ENCODE data around the gene RORC.
"Not testable (repeated sequence)": the region's sequence is repeated elsewhere in the genome, so short reads cannot be mapped to it uniquely, and the experiment has no call there.

RORC gene

DNA sequence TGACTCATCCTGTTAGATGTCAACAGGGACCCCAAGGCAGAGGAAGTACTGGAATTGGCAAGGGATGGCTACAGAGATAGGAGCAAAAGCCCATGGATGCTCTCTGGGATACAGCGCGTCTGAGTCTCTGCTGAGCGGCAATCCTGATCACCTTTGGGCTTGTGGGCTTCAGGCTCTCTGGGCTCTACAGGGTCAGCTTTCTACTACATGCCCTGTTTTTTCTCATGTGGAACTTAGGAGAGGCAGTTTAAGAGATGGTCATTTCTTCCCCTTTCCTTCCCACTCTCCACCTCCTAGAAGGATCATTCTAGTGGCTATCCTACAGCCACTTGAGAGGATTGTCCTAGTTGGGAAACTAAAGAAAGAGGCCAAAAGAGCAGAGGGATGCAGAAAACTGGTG is 27.7 kb downstream of the RORC start:
- DNase-seq = no peak

GRCh38 chr1:151803164-151803563 is 28.4 kb downstream of the RORC start:
- DNase-seq = no peak

DNA sequence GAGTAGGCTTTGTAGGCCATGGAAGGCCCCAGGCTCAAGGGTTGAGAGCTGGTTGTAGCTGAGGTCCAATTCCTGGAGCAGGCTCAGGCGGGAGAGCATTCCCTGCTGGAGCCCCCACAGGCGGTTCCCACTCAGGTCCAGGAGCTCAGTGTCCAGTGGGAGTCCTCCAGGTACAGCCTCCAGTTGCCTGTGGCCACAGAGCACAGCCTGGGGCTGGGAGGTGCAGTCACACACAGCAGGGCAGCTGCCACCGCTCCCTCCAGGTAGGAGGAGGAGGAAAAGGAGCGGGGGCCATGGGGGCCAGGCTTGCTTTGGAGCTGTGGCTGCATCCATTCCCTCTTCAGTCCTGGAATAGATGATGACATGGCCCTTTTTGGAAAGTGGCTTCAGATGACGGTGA is 29.2 kb downstream of the RORC start:
- DNase-seq = no peak

DNA sequence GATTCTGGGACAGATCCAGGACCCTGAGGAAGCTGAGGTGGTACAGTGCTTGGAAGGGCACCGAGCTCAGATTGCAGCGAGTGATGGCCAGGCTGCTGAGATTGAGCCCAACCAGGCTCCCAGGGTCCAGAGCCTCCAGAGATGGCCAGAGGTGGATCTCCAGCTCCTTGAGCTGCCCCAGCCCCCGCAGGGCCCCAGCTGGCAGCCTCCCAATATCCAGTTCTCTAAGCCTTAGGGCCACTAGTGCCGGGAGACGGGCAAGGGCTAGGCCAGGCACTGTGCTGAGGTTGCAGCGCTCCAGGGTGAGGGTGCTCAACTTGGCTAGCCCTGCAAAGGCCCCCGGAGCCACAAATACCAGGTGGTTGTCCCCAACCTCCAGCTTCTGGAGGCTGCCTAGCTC is 29.8 kb downstream of the RORC start:
- no peak for DNase-seq

DNA sequence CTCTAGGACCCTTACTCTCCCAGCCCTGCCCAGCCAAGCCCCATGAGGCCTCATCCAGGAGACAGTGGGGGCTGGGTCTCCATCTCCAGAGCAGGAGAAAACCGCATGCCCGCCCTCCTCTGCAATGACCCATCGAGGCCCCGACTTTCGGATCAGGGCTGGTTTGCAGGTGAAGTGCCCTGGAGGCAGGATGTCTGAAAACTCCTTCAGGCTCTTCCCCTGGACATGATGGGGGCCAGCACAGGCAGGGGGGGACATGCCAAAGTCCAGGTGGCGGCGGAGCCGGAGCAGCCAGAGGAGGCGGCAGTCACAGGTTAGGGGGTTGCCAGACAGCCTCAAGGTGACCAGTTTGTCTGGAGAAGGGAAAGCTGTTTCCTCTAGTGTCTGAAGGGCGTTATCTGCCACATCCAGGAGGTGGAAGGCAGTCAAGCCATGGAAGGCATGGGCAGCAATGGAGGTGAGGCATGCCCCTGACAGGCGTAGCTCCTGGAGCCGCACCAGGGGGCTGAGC is 30.2 kb downstream of the RORC start:
- no peak for DNase-seq

DNA sequence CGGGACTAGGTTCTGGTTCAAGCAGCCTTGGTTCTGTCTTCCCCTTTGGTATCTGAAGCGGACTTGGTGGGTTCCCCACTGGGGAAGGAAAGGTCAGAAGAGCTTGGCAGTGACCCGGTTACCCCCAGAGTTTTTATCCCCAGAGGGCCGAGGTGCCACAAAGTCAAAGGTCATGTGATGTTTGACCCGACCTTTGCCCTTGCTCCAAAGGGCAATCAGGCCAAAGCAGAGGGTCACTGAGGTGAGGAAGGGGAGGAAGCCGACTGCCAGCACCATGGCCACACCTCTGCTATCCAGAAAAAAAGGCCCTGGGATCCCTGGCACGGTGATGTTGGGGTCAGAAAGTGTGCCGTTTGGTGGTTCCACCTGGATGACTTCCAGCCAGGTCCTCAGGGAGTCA is 30.8 kb downstream of the RORC start:
- no peak for DNase-seq

GRCh38 chr1:151799179-151800022 is 32.2 kb downstream of the RORC start:
- no peak for DNase-seq

DNA sequence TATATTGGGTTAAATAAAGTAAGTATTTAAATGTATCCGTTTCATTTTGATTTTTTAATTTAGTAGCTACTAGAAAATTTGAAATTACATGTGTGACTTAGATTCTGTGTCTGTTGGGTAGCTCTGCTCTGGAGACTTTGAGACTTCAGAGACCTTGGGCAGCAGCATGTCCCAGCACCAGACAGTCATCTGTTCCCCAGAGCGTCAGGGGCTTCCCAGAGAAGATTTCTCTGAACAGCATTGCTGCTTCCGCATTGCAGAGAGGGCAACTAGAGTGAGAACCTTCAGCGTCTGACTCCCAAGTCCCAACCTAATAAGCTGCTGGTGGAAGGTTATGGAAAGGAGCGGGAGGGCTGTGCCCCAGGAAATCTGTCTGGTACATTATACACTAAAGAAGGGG is 33.0 kb downstream of the RORC start:
- no peak for DNase-seq

DNA sequence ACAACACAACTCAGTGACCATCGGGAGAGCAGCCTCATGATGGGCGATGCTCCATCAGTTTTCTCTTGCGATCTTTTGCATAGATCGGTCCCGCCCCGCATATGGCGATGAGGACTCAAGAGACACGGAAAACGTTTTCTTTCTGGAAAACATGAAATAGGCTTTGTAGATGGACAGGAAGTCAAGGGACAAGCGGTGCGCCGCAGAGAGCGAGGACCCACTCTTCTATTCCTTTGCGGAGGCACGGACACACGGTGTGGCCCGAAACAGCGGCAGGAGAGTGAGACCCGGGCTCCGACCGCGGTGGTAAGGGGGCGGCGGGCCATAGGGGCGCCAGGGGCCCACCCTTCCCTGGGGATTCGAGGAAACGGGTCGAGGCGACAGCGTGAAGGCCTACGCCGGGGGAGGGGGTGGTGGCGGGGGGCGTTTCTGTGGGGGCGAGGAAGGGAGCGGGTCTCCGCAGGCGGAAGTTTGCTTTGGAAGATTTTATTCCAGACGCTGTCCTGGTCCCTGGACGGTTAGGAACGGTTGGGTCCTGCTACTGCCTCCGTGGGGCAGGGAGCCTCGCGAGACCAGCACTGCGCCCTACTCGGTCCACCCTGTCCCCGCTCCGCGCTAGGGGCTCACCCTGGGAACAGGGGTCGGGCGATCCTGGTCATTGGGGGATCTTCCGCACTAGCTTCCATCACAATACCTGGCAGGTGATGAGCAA is 40.5 kb downstream of the RORC start:
- DNase-seq = no peak

- peak; percentile 97 for DNase-seq
Measured at GRCh38 chr1:151790071-151790939, 41.3 kb downstream of the RORC start, which contains the start of gene TDRKH. TDRKH (minus strand) TSS chr1:151790500; CDS start chr1:151783022, 7,478 bp downstream.

GRCh38 chr1:151787689-151788088 is 43.9 kb downstream of the RORC start:
- DNase-seq = no peak

GRCh38 chr1:151783796-151784195 is 47.8 kb downstream of the RORC start:
- no peak for DNase-seq

DNA sequence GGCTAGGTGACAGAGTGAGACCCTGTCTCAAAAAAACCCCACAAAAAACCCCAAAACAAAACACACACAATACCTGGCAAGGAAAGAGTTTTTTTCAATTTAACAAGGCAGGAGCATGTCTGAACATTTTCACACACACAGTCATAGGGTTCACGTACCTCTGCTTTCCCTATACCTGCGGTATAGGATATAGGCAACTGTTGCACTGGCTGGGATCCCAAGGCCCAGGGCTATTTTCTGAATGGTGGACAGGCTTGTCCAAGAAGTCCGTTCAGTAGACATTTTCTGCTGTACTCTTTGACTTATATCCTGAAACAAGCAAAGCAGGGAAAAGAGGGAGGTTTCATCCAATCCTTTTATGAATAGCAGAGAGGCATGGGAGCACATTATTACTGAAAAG is 48.9 kb downstream of the RORC start:
- no peak for DNase-seq

DNA sequence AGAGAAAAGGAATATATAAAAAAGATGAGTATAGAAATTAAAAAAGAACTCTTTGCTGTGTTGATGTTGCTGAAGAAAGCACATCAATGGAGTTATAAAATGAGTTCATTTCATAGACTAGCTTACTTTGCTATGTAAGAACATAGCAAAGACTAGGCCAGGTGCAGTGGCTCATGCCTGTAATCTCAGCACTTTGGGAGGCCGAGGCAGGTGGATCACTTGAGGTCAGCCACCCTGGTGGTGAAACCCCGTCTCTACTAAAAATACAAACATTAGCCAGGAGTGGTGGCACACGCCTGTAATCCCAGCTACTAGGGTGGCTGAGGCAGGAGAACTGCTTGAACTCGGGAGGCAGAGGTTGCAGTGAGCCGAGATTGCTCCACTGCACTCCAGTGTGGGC is 49.6 kb downstream of the RORC start:
- not testable (repeated sequence) for DNase-seq

DNA sequence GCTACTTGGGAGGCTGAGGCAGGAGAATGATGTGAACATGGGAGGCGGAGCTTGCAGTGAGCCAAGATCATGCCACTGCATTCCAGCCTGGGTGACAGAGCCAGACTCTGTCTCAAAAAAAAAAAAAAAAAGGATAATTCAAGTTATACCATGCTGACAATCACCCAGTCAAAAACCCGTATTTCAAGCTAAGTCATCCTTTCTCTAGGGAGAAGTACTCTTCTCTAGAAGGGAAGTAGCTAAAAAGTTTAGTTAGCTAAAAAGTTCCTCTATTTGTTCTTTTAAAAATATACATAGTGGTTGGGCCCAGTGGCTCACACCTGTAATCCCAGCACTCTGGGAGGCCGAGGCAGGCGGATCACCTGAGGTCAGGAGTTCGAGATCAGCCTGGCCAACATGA is 50.9 kb downstream of the RORC start:
- not testable (repeated sequence) for DNase-seq

DNA sequence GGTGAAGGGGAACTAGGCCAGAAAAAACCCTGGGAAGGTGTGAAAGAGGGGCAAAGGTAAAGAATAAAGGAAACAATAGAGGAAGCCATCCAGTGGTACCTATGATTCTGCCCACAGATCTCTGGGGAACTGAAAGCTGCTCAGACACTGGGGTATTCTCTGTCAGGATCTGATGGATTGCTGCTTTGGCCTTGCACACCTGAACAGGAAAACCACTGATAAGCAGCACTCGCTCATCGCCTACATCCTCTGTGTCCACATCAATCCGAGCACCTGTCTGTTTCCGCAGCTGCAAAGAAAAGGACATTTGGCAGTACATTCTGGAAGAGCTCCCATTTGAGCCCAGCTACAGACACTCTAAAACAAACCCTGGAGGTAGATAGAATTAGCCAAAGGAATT is 51.8 kb downstream of the RORC start:
- DNase-seq = no peak

DNA sequence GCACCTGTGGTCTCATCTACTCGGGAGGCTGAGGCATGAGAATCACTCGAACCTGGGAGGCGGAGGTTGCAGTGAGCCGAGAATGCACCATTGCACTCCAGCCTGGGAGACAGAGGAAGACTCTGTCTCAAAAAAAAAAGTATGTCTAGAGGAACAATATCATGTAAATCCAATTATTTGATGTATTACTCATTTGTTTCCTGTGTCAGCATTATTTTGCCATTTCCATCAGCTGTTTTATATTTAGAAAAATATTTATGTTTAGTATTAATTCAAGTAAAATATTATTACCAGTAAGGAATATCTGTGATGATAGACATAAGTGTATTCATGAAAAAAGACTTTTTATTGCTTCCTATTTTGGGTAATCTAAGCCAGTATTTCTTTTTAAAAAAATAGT is 54.3 kb downstream of the RORC start:
- DNase-seq = no peak

DNA sequence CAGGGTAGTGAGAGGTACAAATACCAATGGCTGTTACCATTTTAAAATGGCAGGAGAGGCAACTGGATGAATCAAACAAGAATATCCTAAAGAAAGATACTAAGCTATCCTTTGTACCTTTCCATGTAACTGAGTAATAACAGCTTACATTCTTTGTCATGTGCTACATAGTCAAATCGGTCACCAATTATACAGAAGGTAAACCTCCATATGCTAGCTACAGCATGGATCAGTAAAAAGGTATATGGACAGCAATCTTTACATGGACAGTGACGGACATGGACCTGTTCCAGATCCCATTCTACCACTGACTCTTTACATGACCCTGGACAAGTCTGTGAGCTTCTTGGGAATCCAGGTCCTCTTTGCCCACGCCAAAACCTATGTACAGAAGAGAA is 54.9 kb downstream of the RORC start:
- DNase-seq = no peak

GRCh38 chr1:151775894-151776664 is 55.5 kb downstream of the RORC start:
- DNase-seq = no peak

GRCh38 chr1:151774256-151774922 is 57.2 kb downstream of the RORC start:
- no peak for DNase-seq

- no peak for DNase-seq
Measured at GRCh38 chr1:151773702-151774101, 57.9 kb downstream of the RORC start.

DNA sequence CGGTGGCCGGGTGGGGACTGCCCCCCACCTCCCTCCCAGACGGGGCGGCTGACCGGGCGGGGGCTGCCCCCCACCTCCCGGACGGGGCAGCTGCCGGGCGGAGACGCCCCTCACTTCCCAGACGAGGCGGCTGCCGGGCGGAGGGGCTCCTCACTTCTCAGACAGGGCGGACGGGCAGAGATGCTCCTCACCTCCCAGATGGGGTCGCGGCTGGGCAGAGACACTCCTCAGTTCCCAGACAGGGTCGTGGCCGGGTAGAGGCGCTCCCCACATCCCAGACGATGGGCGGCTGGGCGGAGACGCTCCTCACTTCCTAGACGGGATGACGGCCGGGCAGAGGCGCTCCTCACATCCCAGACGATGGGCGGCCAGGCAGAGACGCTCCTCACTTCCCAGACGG is 62.3 kb downstream of the RORC start:
- not testable (repeated sequence) for DNase-seq
